Loucy (cell line): ENCODE measurements around the gene KRT16.
"Not testable (repeated sequence)": the region's sequence is repeated elsewhere in the genome, so short reads cannot be mapped to it uniquely, and the experiment has no call there.

Source experiments
- H2AFZ ChIP-seq: fragments of 200-600 bp; sonication (generic); 2 replicates; pipeline ENCODE4 v1.6.0; 2016; ENCODE audit warnings: antibody characterized with exemption, mild to moderate bottlenecking, low read length, moderate library complexity
- H3F3A ChIP-seq: fragments of 200-600 bp; 2 replicates; pipeline ENCODE4 v1.6.0; 2016; ENCODE audit warnings: antibody characterized with exemption, low read depth, mild to moderate bottlenecking
- H3K27me3 ChIP-seq: fragments of 200-600 bp; sonication (generic); 2 replicates; pipeline ENCODE4 v1.6.1; 2014; ENCODE audit warnings: low read length, mild to moderate bottlenecking; ENCODE audit not compliant: insufficient read depth, poor library complexity, severe bottlenecking
- H3K36me3 ChIP-seq: fragments of 200-600 bp; sonication (generic); 2 replicates; pipeline ENCODE4 v1.6.1; 2016; ENCODE audit warnings: low read length; ENCODE audit not compliant: insufficient read depth
- H3K4me1 ChIP-seq: fragments of 200-600 bp; sonication (generic); 2 replicates; pipeline ENCODE4 v1.5.1; 2014; ENCODE audit warnings: low read length, mild to moderate bottlenecking; ENCODE audit not compliant: insufficient read depth, poor library complexity, severe bottlenecking
- H3K4me2 ChIP-seq: fragments of 200-600 bp; sonication (generic); 2 replicates; pipeline ENCODE4 v1.6.0; 2014; ENCODE audit warnings: antibody characterized with exemption, low read length, low read depth, mild to moderate bottlenecking; ENCODE audit not compliant: poor library complexity, severe bottlenecking
- H3K4me3 ChIP-seq: fragments of 200-600 bp; sonication (generic); 2 replicates; pipeline ENCODE4 v1.5.1; 2014; ENCODE audit warnings: low read length, mild to moderate bottlenecking, mixed read lengths; ENCODE audit not compliant: poor library complexity, severe bottlenecking
- H3K79me2 ChIP-seq: fragments of 200-600 bp; sonication (generic); 2 replicates; pipeline ENCODE4 v1.6.1; 2014; ENCODE audit warnings: low read length; ENCODE audit not compliant: insufficient read depth
- H3K9ac ChIP-seq: fragments of 200-600 bp; sonication (generic); 2 replicates; pipeline ENCODE4 v1.6.0; 2014; ENCODE audit warnings: mild to moderate bottlenecking, low read depth, low read length, moderate library complexity; ENCODE audit not compliant: poor library complexity, severe bottlenecking
- H3K9me2 ChIP-seq: fragments of 200-600 bp; sonication (generic); replicated peaks from 2 replicates; pipeline ENCODE4 v1.6.1; 2016; ENCODE audit warnings: low read depth, low read length, mixed read lengths
- H3K9me3 ChIP-seq: fragments of 200-600 bp; sonication (generic); 2 replicates; pipeline ENCODE4 v1.6.1; 2014; ENCODE audit warnings: mild to moderate bottlenecking, antibody characterized with exemption, low read length, low read depth; ENCODE audit not compliant: insufficient read depth
- H4K20me1 ChIP-seq: fragments of 200-600 bp; sonication (generic); 2 replicates; pipeline ENCODE4 v1.6.0; 2014; ENCODE audit warnings: antibody characterized with exemption, low read length, mild to moderate bottlenecking; ENCODE audit not compliant: insufficient read depth, poor library complexity, severe bottlenecking
- EZH2phosphoT487 ChIP-seq: fragments of 200-600 bp; IDR thresholded peaks from 2 replicates; pipeline ENCODE4 v1.6.1; 2018; ENCODE audit warnings: antibody characterized with exemption, mild to moderate bottlenecking, moderate library complexity, borderline replicate concordance
- TF ChIP-seq, protein P1 (sequence below): fragments of 200-600 bp; sonication (generic); conservative IDR thresholded peaks from 2 replicates; pipeline ENCODE4 v1.5.1; 2014; ENCODE audit warnings: mild to moderate bottlenecking, antibody characterized with exemption, low read length

KRT16 gene

DNA sequence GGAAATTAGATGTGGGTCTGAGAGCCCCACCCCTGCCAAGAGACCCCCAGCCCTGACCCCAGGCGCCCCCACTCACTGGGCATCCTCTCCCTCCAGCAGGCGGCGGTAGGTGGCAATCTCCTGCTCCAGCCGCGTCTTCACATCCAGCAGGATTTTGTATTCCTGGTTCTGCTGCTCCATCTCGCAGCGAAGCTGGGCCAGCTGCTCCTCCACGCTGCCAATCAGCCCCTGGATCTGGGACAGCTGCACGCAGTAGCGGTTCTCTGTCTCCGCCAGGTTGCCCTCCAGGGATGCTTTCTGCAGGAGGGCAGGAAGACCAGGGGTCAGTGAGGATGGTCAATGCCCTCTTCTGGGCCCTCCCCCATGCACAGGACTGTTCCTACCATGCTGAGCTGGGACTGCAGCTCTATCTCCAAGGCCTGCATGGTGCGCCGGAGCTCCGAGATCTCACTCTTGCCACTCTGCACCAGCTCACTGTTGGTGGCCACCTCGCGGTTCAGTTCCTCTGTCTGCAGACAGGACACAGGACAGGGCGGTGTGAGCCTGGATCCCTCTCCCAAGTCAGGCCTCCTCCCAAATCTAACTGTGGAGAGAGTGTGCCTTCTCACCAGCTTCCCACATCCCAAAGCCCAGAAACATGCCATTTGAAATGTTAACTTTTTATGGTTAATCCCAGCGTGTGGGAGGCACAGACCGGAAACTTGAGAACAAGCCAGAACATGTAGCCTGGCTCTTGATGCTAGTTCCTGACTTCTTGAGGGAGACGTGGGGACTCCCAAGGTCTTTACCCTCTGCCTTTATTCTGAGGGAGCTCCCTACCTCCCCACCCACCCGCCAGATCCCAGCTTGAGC, 8.2 kb upstream of the KRT16 start:
- H2AFZ ChIP-seq = no peak overlapping the region
- no peaks in the 10 kb centered on the region for H3K36me3 ChIP-seq
- no peaks in the 10 kb centered on the region for H3K9me2 ChIP-seq
- H3F3A ChIP-seq = no peaks in the 10 kb centered on the region
- H4K20me1 ChIP-seq = no peaks in the 10 kb centered on the region
- H3K4me2 ChIP-seq = no peak overlapping the region
- TF ChIP-seq EZH2phosphoT487 = no peak
- TF ChIP-seq, protein P1, sequence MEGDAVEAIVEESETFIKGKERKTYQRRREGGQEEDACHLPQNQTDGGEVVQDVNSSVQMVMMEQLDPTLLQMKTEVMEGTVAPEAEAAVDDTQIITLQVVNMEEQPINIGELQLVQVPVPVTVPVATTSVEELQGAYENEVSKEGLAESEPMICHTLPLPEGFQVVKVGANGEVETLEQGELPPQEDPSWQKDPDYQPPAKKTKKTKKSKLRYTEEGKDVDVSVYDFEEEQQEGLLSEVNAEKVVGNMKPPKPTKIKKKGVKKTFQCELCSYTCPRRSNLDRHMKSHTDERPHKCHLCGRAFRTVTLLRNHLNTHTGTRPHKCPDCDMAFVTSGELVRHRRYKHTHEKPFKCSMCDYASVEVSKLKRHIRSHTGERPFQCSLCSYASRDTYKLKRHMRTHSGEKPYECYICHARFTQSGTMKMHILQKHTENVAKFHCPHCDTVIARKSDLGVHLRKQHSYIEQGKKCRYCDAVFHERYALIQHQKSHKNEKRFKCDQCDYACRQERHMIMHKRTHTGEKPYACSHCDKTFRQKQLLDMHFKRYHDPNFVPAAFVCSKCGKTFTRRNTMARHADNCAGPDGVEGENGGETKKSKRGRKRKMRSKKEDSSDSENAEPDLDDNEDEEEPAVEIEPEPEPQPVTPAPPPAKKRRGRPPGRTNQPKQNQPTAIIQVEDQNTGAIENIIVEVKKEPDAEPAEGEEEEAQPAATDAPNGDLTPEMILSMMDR = no peak
- no peak overlapping the region for H3K9ac ChIP-seq
- H3K79me2 ChIP-seq = no peaks in the 10 kb centered on the region
- no peaks in the 10 kb centered on the region for H3K27me3 ChIP-seq
- H3K4me3 ChIP-seq = no peak overlapping the region
- H3K4me1 ChIP-seq = no peaks in the 10 kb centered on the region
- H3K9me3 ChIP-seq = no peaks in the 10 kb centered on the region

DNA sequence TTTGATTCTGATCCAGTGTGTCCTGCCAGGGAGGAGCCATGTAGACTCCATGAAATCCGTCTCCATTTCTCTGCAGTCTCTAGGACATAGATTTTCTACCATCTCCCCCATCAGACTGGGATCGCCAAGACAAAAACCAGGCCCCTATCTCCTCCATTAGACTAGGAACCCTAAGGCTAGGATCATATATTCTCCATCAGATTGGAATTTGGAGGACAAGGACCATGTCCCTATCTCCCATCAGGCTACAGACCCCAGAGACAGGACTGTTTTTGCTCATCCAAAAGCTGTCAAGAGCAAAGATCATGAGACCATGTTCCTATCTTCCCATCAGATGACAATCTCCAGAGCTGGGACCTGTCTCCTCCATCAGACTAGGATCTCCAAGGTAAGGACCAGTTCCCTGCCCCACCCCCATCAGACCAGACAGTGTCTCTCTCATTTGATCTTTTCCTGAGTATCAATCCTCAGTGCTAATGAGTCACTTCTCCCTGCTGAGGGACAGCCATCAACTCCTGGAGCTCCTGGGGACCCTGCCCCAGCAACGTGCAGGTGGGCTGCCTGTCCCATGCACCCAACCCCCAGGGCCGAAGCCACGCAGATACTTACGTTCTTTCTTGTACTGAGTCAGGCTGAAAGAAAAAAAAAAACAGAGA, 7.5 kb upstream of the KRT16 start:
- not testable (repeated sequence) for H3K4me3 ChIP-seq, H3K9me2 ChIP-seq, H4K20me1 ChIP-seq, H3K36me3 ChIP-seq, H3K9ac ChIP-seq, H3K9me3 ChIP-seq, H3K27me3 ChIP-seq, H3K79me2 ChIP-seq, H2AFZ ChIP-seq, H3F3A ChIP-seq, H3K4me1 ChIP-seq, H3K4me2 ChIP-seq

DNA sequence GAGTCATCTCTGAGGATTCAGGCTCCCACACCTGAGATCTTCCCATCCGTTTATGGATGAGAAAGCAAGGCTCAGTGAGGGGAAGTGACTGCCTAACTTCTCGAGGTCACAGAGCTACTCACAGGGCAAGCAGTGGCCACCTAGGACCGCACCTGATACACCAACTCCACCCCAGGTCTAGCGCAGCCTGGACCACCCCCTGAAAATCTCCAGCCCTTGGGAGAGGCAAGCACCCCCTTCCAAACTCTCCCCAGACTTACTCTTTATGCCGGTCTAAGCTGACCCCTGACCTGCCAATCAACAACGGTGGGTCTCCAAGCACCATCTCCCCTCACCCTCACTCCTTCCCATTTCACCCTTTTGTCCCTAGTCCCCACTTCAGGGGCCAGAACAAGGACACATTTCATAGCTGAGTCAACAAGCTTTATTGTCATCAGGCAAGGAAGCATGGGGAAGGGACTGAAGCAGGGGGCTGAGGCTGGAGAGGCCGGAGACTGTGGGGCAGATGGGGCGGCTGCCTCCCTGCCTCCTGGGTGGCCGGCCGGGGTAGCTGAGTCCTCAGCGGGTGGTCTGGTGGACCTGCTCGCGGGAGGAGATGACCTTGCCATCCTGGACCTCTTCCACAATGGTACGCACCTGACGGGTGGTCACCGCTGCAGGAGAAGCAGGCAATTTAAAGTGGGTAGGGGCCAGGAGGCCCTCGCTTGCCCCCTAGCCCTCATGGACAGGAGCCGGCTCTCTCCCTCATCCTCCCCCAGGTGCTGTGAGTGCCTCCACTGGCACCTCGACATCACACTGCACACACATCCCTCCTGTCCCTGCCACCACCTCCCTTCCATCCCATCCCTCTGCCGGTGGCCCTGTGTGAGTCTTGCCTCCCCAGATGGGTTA, 6.7 kb upstream of the KRT16 start:
- no peak overlapping the region for H3K4me3 ChIP-seq

More for the DNA sequence above, 6.7 kb upstream of the KRT16 start:
- H3F3A ChIP-seq = no peaks in the 10 kb centered on the region
- H3K9me3 ChIP-seq = no peaks in the 10 kb centered on the region
- H2AFZ ChIP-seq = no peak overlapping the region
- H3K4me1 ChIP-seq = no peaks in the 10 kb centered on the region
- H3K4me2 ChIP-seq = no peak overlapping the region
- H3K36me3 ChIP-seq = no peaks in the 10 kb centered on the region
- no peaks in the 10 kb centered on the region for H4K20me1 ChIP-seq
- no peaks in the 10 kb centered on the region for H3K27me3 ChIP-seq
- no peaks in the 10 kb centered on the region for H3K79me2 ChIP-seq
- H3K9ac ChIP-seq = no peak overlapping the region
- no peak for TF ChIP-seq EZH2phosphoT487
- TF ChIP-seq, protein P1 = no peak
- H3K9me2 ChIP-seq = no peaks in the 10 kb centered on the region
